Fibroblast of lung (primary cell): ENCODE data around the gene TMEM42. TPM values are rescaled to one million over a fixed set of nuclear protein-coding genes. Genes with fewer than 3 reads are reported as not detected.
A peak's percentile ranks its signal among the peaks of the same experiment; 100 is the strongest.

Experiments
- DNase-seq, 2 donors: peaks; one replicate each; pipeline versions ENCODE4 v3.0.0 to v3.0.0-alpha.2; 2010; ENCODE audit warnings: low read depth in 2 of 2
- H2AFZ ChIP-seq: 2 replicates; pipeline ENCODE4 v1.5.1; 2012; ENCODE audit warnings: low read length, control low read depth, inconsistent platforms
- H3K27ac ChIP-seq: 2 replicates; pipeline ENCODE4 v1.5.1; 2011; ENCODE audit warnings: low read length, control low read depth; ENCODE audit not compliant: insufficient read depth
- H3K27me3 ChIP-seq: 2 replicates; pipeline ENCODE4 v1.5.1; 2011; ENCODE audit warnings: mild to moderate bottlenecking, low read length; ENCODE audit not compliant: control insufficient read depth, insufficient read depth
- H3K36me3 ChIP-seq: 2 replicates; pipeline ENCODE4 v1.5.1; 2011; ENCODE audit warnings: low read length; ENCODE audit not compliant: control insufficient read depth, insufficient read depth
- H3K4me1 ChIP-seq: 2 replicates; pipeline ENCODE4 v1.5.1; 2011; ENCODE audit warnings: low read length; ENCODE audit not compliant: control insufficient read depth, insufficient read depth; ENCODE audit errors: extremely low read depth
- H3K4me2 ChIP-seq: 2 replicates; pipeline ENCODE4 v1.5.1; 2011; ENCODE audit warnings: low read length, control low read depth; ENCODE audit not compliant: insufficient read depth; ENCODE audit errors: extremely low read depth
- H3K4me3 ChIP-seq, 4 experiments: fragments of 200-600 bp in 1 of 4; sonication (generic) in 1 of 4; replicated peaks in 1 of 4; 2 replicates each; pipeline ENCODE4 v1.5.1; 2011 to 2016; ENCODE audit warnings: low read length in 4 of 4, low read depth in 3 of 4, mild to moderate bottlenecking in 3 of 4, control low read depth in 2 of 4, inconsistent platforms in 1 of 4, mixed read lengths in 1 of 4; ENCODE audit not compliant: insufficient read depth in 1 of 4; ENCODE audit errors: control extremely low read depth in 1 of 4
- H3K79me2 ChIP-seq: 2 replicates; pipeline ENCODE4 v1.5.1; 2012; ENCODE audit warnings: mild to moderate bottlenecking, low read length, inconsistent platforms; ENCODE audit not compliant: control insufficient read depth, insufficient read depth
- H3K9ac ChIP-seq: 2 replicates; pipeline ENCODE4 v1.5.1; 2011; ENCODE audit warnings: mild to moderate bottlenecking, low read length, control low read depth; ENCODE audit not compliant: insufficient read depth
- H3K9me3 ChIP-seq: 2 replicates; pipeline ENCODE4 v1.5.1; 2012; ENCODE audit warnings: low read depth, low read length; ENCODE audit not compliant: control insufficient read depth, insufficient read depth
- H4K20me1 ChIP-seq: 2 replicates; pipeline ENCODE4 v1.5.1; 2011; ENCODE audit warnings: low read length; ENCODE audit not compliant: control insufficient read depth, insufficient read depth; ENCODE audit errors: extremely low read depth
- CTCF ChIP-seq, 2 donors: IDR thresholded peaks in 1 of 2; conservative IDR thresholded peaks in 1 of 2; 1 replicate in 1 of 2; 2 replicates in 1 of 2; pipeline ENCODE4 v1.5.1; 2011 to 2012; ENCODE audit warnings: low read length in 2 of 2, control low read depth in 1 of 2, inconsistent platforms in 1 of 2, low read depth in 1 of 2, mild to moderate bottlenecking in 1 of 2
- EZH2 ChIP-seq: IDR thresholded peaks from 2 replicates; pipeline ENCODE4 v1.5.1; 2012; ENCODE audit warnings: low read length, control low read depth, mild to moderate bottlenecking; ENCODE audit errors: missing control alignments
- polyA plus RNA-seq, 2 donors: library from polyadenylated mRNA; depleted of rRNA in 1 of 2; stranded (reverse) in 1 of 2; unstranded in 1 of 2; fragments of >200 nt; gene quantifications; 2 replicates each; pipeline ENCODE4 v1.2.1, GENCODE V29; 2011 to 2012; ENCODE audit warnings: missing spikeins in 1 of 2
- total RNA-seq: library from RNA; depleted of rRNA; stranded (reverse); fragments of >200 nt; gene quantifications from 2 replicates; pipeline ENCODE4 v1.2.1, GENCODE V29; 2014

The TMEM42 gene
- total and polyA plus RNA-seq, 2 donors (not counting 1 experiment from before 2014, with no cell fraction given), result 23.4 to 25.3 TPM

- no peak overlapping the region for H3K4me3 ChIP-seq
- no peaks in the 10 kb centered on the region for H3K9me3 ChIP-seq
- H4K20me1 ChIP-seq, result no peaks in the 10 kb centered on the region
- no peaks in the 10 kb centered on the region for H3K27me3 ChIP-seq
- H2AFZ ChIP-seq, result peak overlapping the region; percentile 21
- no peak overlapping the region for H3K9ac ChIP-seq
- DNase-seq, result peak; percentile 18 to 88
- TF ChIP-seq EZH2 (no peak), CTCF (conservative IDR thresholded peaks at IDR 0.05 in 1 of 2, IDR thresholded peaks at IDR 0.05 in 1 of 2; ENCODE audit: low read depth in 1 of 2, low read length in 2 of 2) (no peak)
- H3K36me3 ChIP-seq, result peaks cover 3% of the 10 kb centered on the region
- no peak overlapping the region for H3K27ac ChIP-seq
- H3K79me2 ChIP-seq, result no peaks in the 10 kb centered on the region
- peaks cover 2% of the 10 kb centered on the region for H3K4me1 ChIP-seq
- peak overlapping the region; percentile 33 for H3K4me2 ChIP-seq
These were observed 36.3 kb upstream of the TMEM42 start for GRCh38 chr3:44825264-44825925.

GRCh38 chr3:44827196-44827595 is 34.5 kb upstream of the TMEM42 start:
- Histone ChIP-seq H2AFZ (no peak overlapping the region), H3K27ac (no peak overlapping the region), H4K20me1 (no peaks in the 10 kb centered on the region), H3K4me3 (no peak overlapping the region), H3K79me2 (no peaks in the 10 kb centered on the region), H3K9me3 (no peaks in the 10 kb centered on the region), H3K9ac (no peak overlapping the region), H3K27me3 (no peaks in the 10 kb centered on the region), H3K4me2 (no peak overlapping the region), H3K4me1 (peaks cover 2% of the 10 kb centered on the region), H3K36me3 (peaks cover 3% of the 10 kb centered on the region)
- no peak for DNase-seq
- TF ChIP-seq EZH2, result no peak
- no peak for TF ChIP-seq CTCF (conservative IDR thresholded peaks at IDR 0.05 in 1 of 2, IDR thresholded peaks at IDR 0.05 in 1 of 2; ENCODE audit: low read depth in 1 of 2, low read length in 2 of 2)

GRCh38 chr3:44831232-44831631 is 30.5 kb upstream of the TMEM42 start:
- H3K4me1 ChIP-seq, result no peaks in the 10 kb centered on the region
- no peaks in the 10 kb centered on the region for H3K27me3 ChIP-seq
- no peak overlapping the region for H3K4me3 ChIP-seq
- H3K27ac ChIP-seq, result no peak overlapping the region
- no peaks in the 10 kb centered on the region for H3K79me2 ChIP-seq
- H2AFZ ChIP-seq, result no peak overlapping the region
- H3K4me2 ChIP-seq, result no peak overlapping the region
- no peak for TF ChIP-seq CTCF (conservative IDR thresholded peaks at IDR 0.05 in 1 of 2, IDR thresholded peaks at IDR 0.05 in 1 of 2; ENCODE audit: low read depth in 1 of 2, low read length in 2 of 2)
- TF ChIP-seq EZH2, result no peak
- H3K9me3 ChIP-seq, result no peaks in the 10 kb centered on the region
- no peak for DNase-seq
- no peak overlapping the region for H3K9ac ChIP-seq
- H4K20me1 ChIP-seq, result no peaks in the 10 kb centered on the region
- H3K36me3 ChIP-seq, result peaks cover 3% of the 10 kb centered on the region
